Keratinocyte (primary cell): ENCODE results near the gene FBXL17.

Experiments used
- EZH2 ChIP-seq: IDR thresholded peaks from one replicate; pipeline ENCODE4 v1.6.1; 2012; ENCODE audit warnings: inconsistent platforms, mild to moderate bottlenecking, low read length, moderate library complexity
- TF ChIP-seq, protein P1 (sequence below), 3 experiments: IDR thresholded peaks in 1 of 3; conservative IDR thresholded peaks in 1 of 3; optimal IDR thresholded peaks in 1 of 3; 2 replicates in 2 of 3; 3 replicates in 1 of 3; pipeline versions ENCODE3 to v1.5.1; 2011; ENCODE audit warnings: low read length in 3 of 3, mild to moderate bottlenecking in 3 of 3, moderate library complexity in 2 of 3, control low read depth in 1 of 3, inconsistent platforms in 1 of 3; ENCODE audit not compliant: insufficient read depth in 2 of 3; ENCODE audit errors: extremely low read depth in 1 of 3

DNA sequence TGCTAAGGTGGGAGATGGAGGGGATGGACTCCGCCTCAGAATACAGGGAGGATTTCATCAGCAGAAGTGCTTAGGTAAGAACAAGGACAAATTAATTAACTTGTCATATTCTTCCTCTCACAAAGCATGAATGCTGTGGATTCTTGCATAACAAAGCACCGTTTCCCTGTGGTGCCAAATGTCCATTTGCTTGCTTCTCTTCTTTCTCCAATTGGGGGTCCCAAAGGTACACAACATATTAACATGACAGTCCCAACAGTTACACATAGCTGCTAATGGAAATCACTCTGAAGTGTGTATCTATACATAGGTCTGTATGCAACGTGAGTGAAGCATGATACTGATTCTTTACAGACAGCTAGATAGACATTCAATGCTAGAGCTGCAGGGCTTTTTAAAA is 564.5 kb downstream of the FBXL17 start:
- no peak for TF ChIP-seq EZH2
- TF ChIP-seq, protein P1, sequence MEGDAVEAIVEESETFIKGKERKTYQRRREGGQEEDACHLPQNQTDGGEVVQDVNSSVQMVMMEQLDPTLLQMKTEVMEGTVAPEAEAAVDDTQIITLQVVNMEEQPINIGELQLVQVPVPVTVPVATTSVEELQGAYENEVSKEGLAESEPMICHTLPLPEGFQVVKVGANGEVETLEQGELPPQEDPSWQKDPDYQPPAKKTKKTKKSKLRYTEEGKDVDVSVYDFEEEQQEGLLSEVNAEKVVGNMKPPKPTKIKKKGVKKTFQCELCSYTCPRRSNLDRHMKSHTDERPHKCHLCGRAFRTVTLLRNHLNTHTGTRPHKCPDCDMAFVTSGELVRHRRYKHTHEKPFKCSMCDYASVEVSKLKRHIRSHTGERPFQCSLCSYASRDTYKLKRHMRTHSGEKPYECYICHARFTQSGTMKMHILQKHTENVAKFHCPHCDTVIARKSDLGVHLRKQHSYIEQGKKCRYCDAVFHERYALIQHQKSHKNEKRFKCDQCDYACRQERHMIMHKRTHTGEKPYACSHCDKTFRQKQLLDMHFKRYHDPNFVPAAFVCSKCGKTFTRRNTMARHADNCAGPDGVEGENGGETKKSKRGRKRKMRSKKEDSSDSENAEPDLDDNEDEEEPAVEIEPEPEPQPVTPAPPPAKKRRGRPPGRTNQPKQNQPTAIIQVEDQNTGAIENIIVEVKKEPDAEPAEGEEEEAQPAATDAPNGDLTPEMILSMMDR (optimal IDR thresholded peaks at IDR 0.05 in 1 of 3, IDR thresholded peaks at IDR 0.05 in 1 of 3, conservative IDR thresholded peaks at IDR 0.05 in 1 of 3; ENCODE audit: extremely low read depth in 1 of 3, insufficient read depth in 2 of 3, low read length in 3 of 3), result no peak
